Panc1 (cell line): ENCODE results near the gene DMAC1. TPM values are rescaled to one million over a fixed set of nuclear protein-coding genes. Genes with fewer than 3 reads are reported as not detected.

Experiments used
- ATAC-seq: fragments of 200-7000 bp; cut with Tn5 transposase; 2 replicates; pipeline ENCODE4 v1.9.1; 2020; ENCODE audit warnings: mild to moderate bottlenecking, moderate library complexity
- BruUV-seq: library from RNA; stranded (reverse); fragments of 400-500 nt; replicated peaks from 2 replicates; lab custom pipeline; 2021; lab: Mats Ljungman, UMichigan
- CTCF ChIA-PET: fragments of 300-600 bp; sonication (Branson Sonifier 250); formaldehyde crosslinking; loops from one replicate; lab custom pipeline; 2022; ENCODE audit warnings: antibody characterized with exemption; lab: Charles Lee
- POLR2A ChIA-PET: fragments of 300-600 bp; sonication (Branson Sonifier 250); formaldehyde crosslinking; loops from one replicate; lab custom pipeline; 2022; ENCODE audit warnings: antibody characterized with exemption; lab: Charles Lee
- DNase-seq: peaks from one replicate; pipeline ENCODE4 v3.0.0-alpha.2; 2010; ENCODE audit warnings: low read depth, low spot score
- H3K27ac ChIP-seq: 2 replicates; pipeline ENCODE4 v1.5.1; 2011; ENCODE audit warnings: mild to moderate bottlenecking, low read length, inconsistent platforms
- H3K27me3 ChIP-seq: fragments of 200-500 bp; sonication (Bioruptor generic); 2 replicates; pipeline ENCODE4 v1.6.0; 2014; ENCODE audit warnings: low read length, inconsistent platforms; ENCODE audit not compliant: control insufficient read depth, insufficient read depth
- H3K36me3 ChIP-seq: fragments of 200-500 bp; sonication (Bioruptor generic); 2 replicates; pipeline ENCODE4 v1.5.1; 2014; ENCODE audit warnings: inconsistent platforms, mild to moderate bottlenecking, low read length, moderate library complexity; ENCODE audit not compliant: control insufficient read depth, insufficient read depth
- H3K4me1 ChIP-seq: 2 replicates; pipeline ENCODE4 v1.5.1; 2011; ENCODE audit warnings: inconsistent platforms, mild to moderate bottlenecking, low read length, moderate library complexity; ENCODE audit not compliant: control insufficient read depth, insufficient read depth
- H3K4me3 ChIP-seq, 2 experiments: 2 replicates each; pipeline ENCODE4 v1.5.1; 2011 to 2012; ENCODE audit warnings: low read depth in 2 of 2, low read length in 2 of 2, mild to moderate bottlenecking in 2 of 2, inconsistent platforms in 1 of 2, moderate library complexity in 1 of 2
- H3K9me3 ChIP-seq: fragments of 200-500 bp; sonication (Bioruptor generic); 2 replicates; pipeline ENCODE4 v1.5.1; 2014; ENCODE audit warnings: low read depth, mild to moderate bottlenecking, inconsistent platforms, low read length, moderate library complexity; ENCODE audit not compliant: control insufficient read depth, insufficient read depth
- POLR2AphosphoS5 ChIP-seq: IDR thresholded peaks from 2 replicates; pipeline ENCODE4 v1.6.1; 2012; ENCODE audit warnings: mild to moderate bottlenecking, low read depth, low read length, moderate library complexity
- SIN3A ChIP-seq: IDR thresholded peaks from 2 replicates; pipeline ENCODE4 v1.6.1; 2012; ENCODE audit warnings: low read depth, mild to moderate bottlenecking, low read length, moderate library complexity, borderline replicate concordance; ENCODE audit not compliant: insufficient read depth
- TCF7L2 ChIP-seq: IDR thresholded peaks from 2 replicates; pipeline ENCODE4 v1.6.1; 2011; ENCODE audit warnings: mild to moderate bottlenecking, low read depth, low read length, inconsistent platforms
- in situ Hi-C: cut with HindIII; loops from 2 replicates; pipeline ENCODE4 v1.10.0; 2016; ENCODE audit warnings: low sequenced_read_pairs, low pct_unique_long_range_greater_than_20kb
- intact Hi-C: fragments of 100-400 bp; cut with micrococcal nuclease; formaldehyde crosslinking; loops from one replicate; pipeline ENCODE4 v1.10.0; 2022; ENCODE audit not compliant: unreplicated experiment
- total RNA-seq: library from RNA; stranded (reverse); gene quantifications from one replicate; pipeline ENCODE4 v1.2.1, GENCODE V29; 2021; ENCODE audit not compliant: unreplicated experiment
- TF ChIP-seq, protein P1 (sequence below), 2 experiments: IDR thresholded peaks; 2 replicates each; pipeline ENCODE4 v1.6.1; 2011 to 2012; ENCODE audit warnings: low read depth in 2 of 2, control low read depth in 1 of 2, low read length in 1 of 2, mild to moderate bottlenecking in 1 of 2, moderate library complexity in 1 of 2; ENCODE audit not compliant: insufficient read depth in 1 of 2
- TF ChIP-seq, protein P2 (sequence below): fragments of 450-650 bp; IDR thresholded peaks from 2 replicates; pipeline ENCODE4 v1.5.1; 2017; ENCODE audit warnings: mild to moderate bottlenecking

DMAC1 gene
- total RNA-seq, 1 experiment from 2014 or later: 13.8 TPM

DNA sequence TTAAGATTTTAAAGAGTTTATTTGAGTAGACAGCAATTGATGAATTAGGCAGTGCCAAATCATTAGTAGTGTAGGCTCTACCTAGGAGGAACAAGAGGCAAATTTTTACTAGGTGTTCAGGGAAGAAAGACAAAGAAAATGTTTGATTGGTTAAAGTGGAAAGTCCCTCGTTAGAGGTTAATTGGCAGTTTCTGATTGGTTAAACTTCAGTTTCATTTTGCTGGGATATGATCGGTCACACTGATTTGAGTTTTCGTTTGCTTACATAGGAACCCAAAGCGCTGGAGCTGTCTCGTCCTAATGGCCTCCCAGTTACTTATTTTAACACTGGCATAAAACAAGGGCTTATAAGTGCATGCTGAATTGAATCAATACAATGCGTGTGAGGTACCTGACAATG is 15.1 kb downstream of the DMAC1 start:
- Histone ChIP-seq H3K36me3 (no peaks in the 10 kb centered on the region), H3K9me3 (no peaks in the 10 kb centered on the region), H3K27ac (no peak overlapping the region), H3K4me1 (no peaks in the 10 kb centered on the region), H3K4me3 (no peak overlapping the region), H3K27me3 (no peaks in the 10 kb centered on the region)
- TF ChIP-seq SIN3A: no peak
- no peak for TF ChIP-seq TCF7L2
- no peak for TF ChIP-seq POLR2AphosphoS5
- TF ChIP-seq, protein P1, sequence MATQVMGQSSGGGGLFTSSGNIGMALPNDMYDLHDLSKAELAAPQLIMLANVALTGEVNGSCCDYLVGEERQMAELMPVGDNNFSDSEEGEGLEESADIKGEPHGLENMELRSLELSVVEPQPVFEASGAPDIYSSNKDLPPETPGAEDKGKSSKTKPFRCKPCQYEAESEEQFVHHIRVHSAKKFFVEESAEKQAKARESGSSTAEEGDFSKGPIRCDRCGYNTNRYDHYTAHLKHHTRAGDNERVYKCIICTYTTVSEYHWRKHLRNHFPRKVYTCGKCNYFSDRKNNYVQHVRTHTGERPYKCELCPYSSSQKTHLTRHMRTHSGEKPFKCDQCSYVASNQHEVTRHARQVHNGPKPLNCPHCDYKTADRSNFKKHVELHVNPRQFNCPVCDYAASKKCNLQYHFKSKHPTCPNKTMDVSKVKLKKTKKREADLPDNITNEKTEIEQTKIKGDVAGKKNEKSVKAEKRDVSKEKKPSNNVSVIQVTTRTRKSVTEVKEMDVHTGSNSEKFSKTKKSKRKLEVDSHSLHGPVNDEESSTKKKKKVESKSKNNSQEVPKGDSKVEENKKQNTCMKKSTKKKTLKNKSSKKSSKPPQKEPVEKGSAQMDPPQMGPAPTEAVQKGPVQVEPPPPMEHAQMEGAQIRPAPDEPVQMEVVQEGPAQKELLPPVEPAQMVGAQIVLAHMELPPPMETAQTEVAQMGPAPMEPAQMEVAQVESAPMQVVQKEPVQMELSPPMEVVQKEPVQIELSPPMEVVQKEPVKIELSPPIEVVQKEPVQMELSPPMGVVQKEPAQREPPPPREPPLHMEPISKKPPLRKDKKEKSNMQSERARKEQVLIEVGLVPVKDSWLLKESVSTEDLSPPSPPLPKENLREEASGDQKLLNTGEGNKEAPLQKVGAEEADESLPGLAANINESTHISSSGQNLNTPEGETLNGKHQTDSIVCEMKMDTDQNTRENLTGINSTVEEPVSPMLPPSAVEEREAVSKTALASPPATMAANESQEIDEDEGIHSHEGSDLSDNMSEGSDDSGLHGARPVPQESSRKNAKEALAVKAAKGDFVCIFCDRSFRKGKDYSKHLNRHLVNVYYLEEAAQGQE (IDR thresholded peaks at IDR 0.05; ENCODE audit: insufficient read depth in 1 of 2, low read depth in 2 of 2, low read length in 1 of 2): no peak
- TF ChIP-seq, protein P2, sequence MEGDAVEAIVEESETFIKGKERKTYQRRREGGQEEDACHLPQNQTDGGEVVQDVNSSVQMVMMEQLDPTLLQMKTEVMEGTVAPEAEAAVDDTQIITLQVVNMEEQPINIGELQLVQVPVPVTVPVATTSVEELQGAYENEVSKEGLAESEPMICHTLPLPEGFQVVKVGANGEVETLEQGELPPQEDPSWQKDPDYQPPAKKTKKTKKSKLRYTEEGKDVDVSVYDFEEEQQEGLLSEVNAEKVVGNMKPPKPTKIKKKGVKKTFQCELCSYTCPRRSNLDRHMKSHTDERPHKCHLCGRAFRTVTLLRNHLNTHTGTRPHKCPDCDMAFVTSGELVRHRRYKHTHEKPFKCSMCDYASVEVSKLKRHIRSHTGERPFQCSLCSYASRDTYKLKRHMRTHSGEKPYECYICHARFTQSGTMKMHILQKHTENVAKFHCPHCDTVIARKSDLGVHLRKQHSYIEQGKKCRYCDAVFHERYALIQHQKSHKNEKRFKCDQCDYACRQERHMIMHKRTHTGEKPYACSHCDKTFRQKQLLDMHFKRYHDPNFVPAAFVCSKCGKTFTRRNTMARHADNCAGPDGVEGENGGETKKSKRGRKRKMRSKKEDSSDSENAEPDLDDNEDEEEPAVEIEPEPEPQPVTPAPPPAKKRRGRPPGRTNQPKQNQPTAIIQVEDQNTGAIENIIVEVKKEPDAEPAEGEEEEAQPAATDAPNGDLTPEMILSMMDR: no peak
- ChIA-PET CTCF (no interaction called here), POLR2A (no interaction called here)
- in situ Hi-C loops (no loop called here), intact Hi-C loops (no loop called here)
- DNase-seq: no peak
- no peak for ATAC-seq
- no TSS peak for BruUV-seq

DNA sequence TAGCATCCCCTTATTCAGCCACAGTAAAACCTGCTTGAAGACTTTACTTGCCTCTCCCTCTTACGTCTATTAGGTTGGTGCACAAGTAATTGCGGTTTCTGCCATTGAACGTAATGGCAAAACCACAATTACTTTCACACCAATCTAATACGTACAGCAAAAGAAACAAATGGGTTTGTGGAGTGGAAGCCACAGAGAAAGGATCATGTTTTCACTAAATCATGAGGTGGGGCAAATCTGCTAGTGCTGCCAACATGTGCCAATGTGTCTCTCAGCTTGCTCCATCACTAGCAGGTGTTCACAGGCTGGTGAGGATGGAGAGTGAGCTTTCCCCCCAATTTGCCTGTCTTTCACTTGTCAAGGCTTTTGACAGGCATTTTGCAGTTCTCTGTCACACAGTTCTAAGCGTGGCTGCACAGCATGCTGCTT is 15.9 kb downstream of the DMAC1 start:
- POLR2A ChIA-PET: no interaction called here

More for the DNA sequence above, 15.9 kb downstream of the DMAC1 start:
- no peaks in the 10 kb centered on the region for H3K36me3 ChIP-seq
- in situ Hi-C loops (no loop called here), intact Hi-C loops (no loop called here)
- no peaks in the 10 kb centered on the region for H3K4me1 ChIP-seq
- no peak for ATAC-seq
- CTCF ChIA-PET: no interaction called here
- no peaks in the 10 kb centered on the region for H3K9me3 ChIP-seq
- DNase-seq: no peak
- TF ChIP-seq TCF7L2 (no peak), SIN3A (no peak), POLR2AphosphoS5 (no peak)
- TF ChIP-seq, protein P2: no peak
- TF ChIP-seq, protein P1 (IDR thresholded peaks at IDR 0.05; ENCODE audit: insufficient read depth in 1 of 2, low read depth in 2 of 2, low read length in 1 of 2): no peak
- H3K27ac ChIP-seq: no peak overlapping the region
- no TSS peak for BruUV-seq
- H3K4me3 ChIP-seq: no peak overlapping the region
- no peaks in the 10 kb centered on the region for H3K27me3 ChIP-seq
